ENCODE results near the gene GPR153. TPM values are rescaled to one million over a fixed set of nuclear protein-coding genes. Genes with fewer than 3 reads are reported as not detected.
A peak's percentile ranks its signal among the peaks of the same experiment; 100 is the strongest.

Gene GPR153
- total RNA-seq, 1 experiment from 2014 or later: 6.1 TPM

DNA sequence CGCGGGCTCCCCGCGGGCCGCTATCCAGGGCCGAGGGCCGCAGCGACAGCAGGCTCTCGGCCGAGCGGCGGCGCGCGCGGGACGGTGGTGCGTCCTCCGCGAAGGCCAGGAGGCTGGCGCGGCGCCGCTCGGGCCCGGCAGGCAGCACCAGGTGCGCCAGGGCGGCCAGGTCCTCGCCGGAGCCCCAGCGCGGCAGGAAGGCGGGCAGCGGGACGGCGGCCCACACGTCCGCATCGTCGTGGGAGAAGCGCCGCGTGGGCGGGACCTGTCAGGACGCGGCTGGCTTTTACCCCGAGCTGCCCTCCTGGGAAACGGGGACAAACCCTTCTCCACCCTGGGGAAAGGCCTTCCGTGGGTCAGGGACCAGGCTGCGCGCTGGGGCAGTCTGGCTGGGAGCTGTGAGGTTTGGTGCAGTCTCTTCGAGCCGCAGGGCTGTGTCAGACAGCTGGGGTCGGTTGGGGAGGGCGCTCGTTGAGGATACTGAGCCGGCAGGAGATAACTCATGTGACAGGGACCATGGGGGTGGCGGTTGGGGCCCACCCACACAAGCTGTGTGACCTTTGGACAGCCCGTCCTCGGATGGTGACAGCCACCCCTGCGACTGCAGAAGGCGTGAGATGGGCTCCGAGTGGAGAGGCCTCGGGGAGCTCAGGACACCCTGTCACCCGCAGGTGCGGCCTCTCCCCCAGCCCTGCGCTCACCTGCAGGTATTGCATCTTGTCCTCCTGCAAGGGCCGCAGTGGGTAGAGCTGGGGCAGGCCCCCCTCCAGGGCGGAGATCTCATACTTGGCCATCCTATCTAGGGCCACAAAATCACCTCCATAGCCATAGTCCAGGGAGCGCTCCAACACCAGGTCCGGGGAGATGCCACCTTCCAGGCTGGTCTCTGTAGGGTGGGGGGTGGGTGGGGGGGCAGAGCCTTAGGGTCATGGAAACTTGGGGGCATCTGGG lies 10.9 kb downstream of the GPR153 start:
- Histone ChIP-seq H4K20me1 (ENCODE audit: insufficient read depth) (no peaks in the 10 kb centered on the region), H3K9me3 (ENCODE audit: control insufficient read depth in 1 of 2, insufficient read depth in 1 of 2, low read depth in 1 of 2, low read length in 2 of 2) (no peaks in the 10 kb centered on the region), H2AFZ (ENCODE audit: low read depth, low read length, poor library complexity, severe bottlenecking) (no peak overlapping the region), H3K27ac (ENCODE audit: low read depth, low read length) (no peak overlapping the region; the same call in 1 of the 2 replicates), H3K27me3 (ENCODE audit: insufficient read depth, low read length) (no peaks in the 10 kb centered on the region), H3K79me2 (ENCODE audit: insufficient read depth, low read length) (no peaks in the 10 kb centered on the region), H3K9ac (ENCODE audit: low read length) (no peak overlapping the region), H3K36me3 (ENCODE audit: control insufficient read depth in 1 of 2, insufficient read depth in 2 of 2, low read length in 2 of 2) (no peaks in the 10 kb centered on the region), H3K4me1 (ENCODE audit: control insufficient read depth in 1 of 2, insufficient read depth in 2 of 2, low read length in 2 of 2) (peaks cover 17 to 34% of the 10 kb centered on the region in 2 experiments; a peak in 3 of 4 replicates), H3K9me2 (ENCODE audit: insufficient read depth) (no peaks in the 10 kb centered on the region), H3K4me3 (replicated peaks in 1 of 2; ENCODE audit: low read depth in 1 of 2, low read length in 2 of 2) (peak overlapping the region; percentile 17 to 23; a peak in 2 of 4 replicates), H3K4me2 (ENCODE audit: low read length) (peak overlapping the region; percentile 55)
- CTCF ChIA-PET: interaction anchor here (0.7 to 1.5 kb wide), 3 partner anchors 9 to 173 kb away, joined by 3 to 5 read pairs (median 4); partner anchors contain the start of gene ACOT7
- DNase-seq (ENCODE audit: low read depth, low spot score): no peak
- intact Hi-C loops (cut with micrococcal nuclease): loop anchor here (5.0 kb wide), 1 partner anchor 957 kb away; no protein-coding TSS in a partner anchor
- no peak for TF ChIP-seq SIN3A (IDR thresholded peaks at IDR 0.05; ENCODE audit: low read depth)
- TF ChIP-seq YY1 (IDR thresholded peaks at IDR 0.05; ENCODE audit: extremely low read depth, insufficient replicate concordance, low read depth, low read length): no peak
- TF ChIP-seq EGR1 (IDR thresholded peaks at IDR 0.05; ENCODE audit: low read depth): no peak
- TF ChIP-seq ZNF274 (IDR thresholded peaks at IDR 0.05; ENCODE audit: low read depth, low read length): no peak
- no peak for TF ChIP-seq MAX (IDR thresholded peaks at IDR 0.05)
- TF ChIP-seq SRF (IDR thresholded peaks at IDR 0.05; ENCODE audit: low read depth): no peak
- no peak for TF ChIP-seq RAD21 (IDR thresholded peaks at IDR 0.05; ENCODE audit: low read depth)
- no peak for TF ChIP-seq POLR2A (IDR thresholded peaks at IDR 0.05; ENCODE audit: borderline replicate concordance, extremely low read depth, insufficient read depth, insufficient read length)
- no peak for TF ChIP-seq FOSL1 (IDR thresholded peaks at IDR 0.05; ENCODE audit: low read depth)
- no peak for TF ChIP-seq ELF1 (IDR thresholded peaks at IDR 0.05; ENCODE audit: borderline replicate concordance, low read depth)
- TF ChIP-seq POLR2AphosphoS5 (IDR thresholded peaks at IDR 0.05; ENCODE audit: low read depth, low read length): no peak
- no peak for TF ChIP-seq TCF7L2 (IDR thresholded peaks at IDR 0.05; ENCODE audit: borderline replicate concordance, extremely low read depth, insufficient read depth, insufficient read length)
- TF ChIP-seq EZH2 (IDR thresholded peaks at IDR 0.05): no peak
- no peak for TF ChIP-seq SP1 (IDR thresholded peaks at IDR 0.05; ENCODE audit: low read depth)
- TF ChIP-seq CEBPB (IDR thresholded peaks at IDR 0.05; ENCODE audit: low read depth): no peak
- no peak for ATAC-seq
- POLR2A ChIA-PET: no interaction called here
- RAD21 ChIA-PET (ENCODE audit: low non-redundant PET in 1 of 2, low total read pairs in 2 of 2, uncharacterized antibody in 2 of 2, unreplicated experiment in 2 of 2): no interaction called here
- no TSS peak for BruUV-seq (replicated peaks)
